22Rv1 (cell line): ENCODE measurements around the gene LSP1.

ENCODE experiments used
- ZFX ChIP-seq: fragments of 450-650 bp; IDR thresholded peaks from 2 replicates; pipeline ENCODE4 v1.6.1; 2017; ENCODE audit warnings: antibody characterized with exemption, borderline replicate concordance
- TF ChIP-seq, protein P1 (sequence below): fragments of 450-650 bp; IDR thresholded peaks from 2 replicates; pipeline ENCODE4 v1.5.1; 2017; ENCODE audit warnings: mild to moderate bottlenecking

GRCh38 chr11:1925373-1926155, 72.7 kb downstream of the LSP1 start:
- TF ChIP-seq, protein P1, sequence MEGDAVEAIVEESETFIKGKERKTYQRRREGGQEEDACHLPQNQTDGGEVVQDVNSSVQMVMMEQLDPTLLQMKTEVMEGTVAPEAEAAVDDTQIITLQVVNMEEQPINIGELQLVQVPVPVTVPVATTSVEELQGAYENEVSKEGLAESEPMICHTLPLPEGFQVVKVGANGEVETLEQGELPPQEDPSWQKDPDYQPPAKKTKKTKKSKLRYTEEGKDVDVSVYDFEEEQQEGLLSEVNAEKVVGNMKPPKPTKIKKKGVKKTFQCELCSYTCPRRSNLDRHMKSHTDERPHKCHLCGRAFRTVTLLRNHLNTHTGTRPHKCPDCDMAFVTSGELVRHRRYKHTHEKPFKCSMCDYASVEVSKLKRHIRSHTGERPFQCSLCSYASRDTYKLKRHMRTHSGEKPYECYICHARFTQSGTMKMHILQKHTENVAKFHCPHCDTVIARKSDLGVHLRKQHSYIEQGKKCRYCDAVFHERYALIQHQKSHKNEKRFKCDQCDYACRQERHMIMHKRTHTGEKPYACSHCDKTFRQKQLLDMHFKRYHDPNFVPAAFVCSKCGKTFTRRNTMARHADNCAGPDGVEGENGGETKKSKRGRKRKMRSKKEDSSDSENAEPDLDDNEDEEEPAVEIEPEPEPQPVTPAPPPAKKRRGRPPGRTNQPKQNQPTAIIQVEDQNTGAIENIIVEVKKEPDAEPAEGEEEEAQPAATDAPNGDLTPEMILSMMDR = no peak
- TF ChIP-seq ZFX = no peak
